Measurements from ENCODE around the gene SLC29A1.
A peak's percentile ranks its signal among the peaks of the same experiment; 100 is the strongest.

SLC29A1 gene

GRCh38 chr6:44263354-44264100 lies 40.1 kb downstream of the SLC29A1 start:
- peaks cover 69% of the 10 kb centered on the region for H3K79me2 ChIP-seq (ENCODE audit: low read length)
- H3K4me2 ChIP-seq (ENCODE audit: low read length), result peak overlapping the region; percentile 99
- H3K36me3 ChIP-seq (replicated peaks; ENCODE audit: low read depth, low read length), result peaks cover 62% of the 10 kb centered on the region
- peak overlapping the region; percentile 84 for H3K4me3 ChIP-seq (ENCODE audit: low read length)
- no peak for TF ChIP-seq EZH2phosphoT487 (IDR thresholded peaks at IDR 0.05; ENCODE audit: low read depth)
- TF ChIP-seq CTCF (IDR thresholded peaks at IDR 0.05; ENCODE audit: low read depth, low read length), result no peak
- peaks cover 23% of the 10 kb centered on the region for H4K20me1 ChIP-seq (ENCODE audit: insufficient read depth, low read length)
- H3K9ac ChIP-seq (ENCODE audit: low read length), result peak overlapping the region; percentile 99
- no peak overlapping the region for H2AFZ ChIP-seq (ENCODE audit: low read depth, low read length)
- H3K27me3 ChIP-seq (ENCODE audit: low read depth, low read length), result no peaks in the 10 kb centered on the region
- peak overlapping the region; percentile 94 for H3K27ac ChIP-seq (ENCODE audit: low read length)
- peaks cover 72% of the 10 kb centered on the region for H3K4me1 ChIP-seq (ENCODE audit: low read length)
- H3K9me3 ChIP-seq (ENCODE audit: insufficient read depth, low read length), result no peaks in the 10 kb centered on the region

GRCh38 chr6:44264154-44265006 lies 41.0 kb downstream of the SLC29A1 start:
- Histone ChIP-seq H4K20me1 (ENCODE audit: insufficient read depth, low read length) (peaks cover 19% of the 10 kb centered on the region), H3K4me2 (ENCODE audit: low read length) (peak overlapping the region; percentile 99), H3K36me3 (replicated peaks; ENCODE audit: low read depth, low read length) (peaks cover 53% of the 10 kb centered on the region), H3K27ac (ENCODE audit: low read length) (peak overlapping the region; percentile 94), H3K79me2 (ENCODE audit: low read length) (peaks cover 60% of the 10 kb centered on the region), H3K4me3 (ENCODE audit: low read length) (peak overlapping the region; percentile 84), H3K9me3 (ENCODE audit: insufficient read depth, low read length) (no peaks in the 10 kb centered on the region), H2AFZ (ENCODE audit: low read depth, low read length) (no peak overlapping the region), H3K9ac (ENCODE audit: low read length) (peak overlapping the region; percentile 99), H3K27me3 (ENCODE audit: low read depth, low read length) (no peaks in the 10 kb centered on the region), H3K4me1 (ENCODE audit: low read length) (peaks cover 72% of the 10 kb centered on the region)
- no peak; the same call in 1 of the 2 replicates for TF ChIP-seq CTCF (IDR thresholded peaks at IDR 0.05; ENCODE audit: low read depth, low read length)
- no peak for TF ChIP-seq EZH2phosphoT487 (IDR thresholded peaks at IDR 0.05; ENCODE audit: low read depth)

- H3K9ac ChIP-seq (ENCODE audit: low read length), result peak within 1 kb of the TSS; percentile 99
- peaks cover 46% of the 10 kb centered on the region for H3K36me3 ChIP-seq (replicated peaks; ENCODE audit: low read depth, low read length)
- H3K27ac ChIP-seq (ENCODE audit: low read length), result peak within 1 kb of the TSS; percentile 94
- H3K27me3 ChIP-seq (ENCODE audit: low read depth, low read length), result peaks cover 4% of the 10 kb centered on the region
- no peaks in the 10 kb centered on the region for H3K9me3 ChIP-seq (ENCODE audit: insufficient read depth, low read length)
- H4K20me1 ChIP-seq (ENCODE audit: insufficient read depth, low read length), result peaks cover 18% of the 10 kb centered on the region
- H3K4me1 ChIP-seq (ENCODE audit: low read length), result peaks cover 72% of the 10 kb centered on the region
- TF ChIP-seq CTCF (IDR thresholded peaks at IDR 0.05; ENCODE audit: low read depth, low read length) (peak; percentile 74), EZH2phosphoT487 (IDR thresholded peaks at IDR 0.05; ENCODE audit: low read depth) (no peak)
- H3K79me2 ChIP-seq (ENCODE audit: low read length), result peaks cover 52% of the 10 kb centered on the region
- H3K4me3 ChIP-seq (ENCODE audit: low read length), result peak within 1 kb of the TSS; percentile 84
- no peak within 1 kb of the TSS for H2AFZ ChIP-seq (ENCODE audit: low read depth, low read length)
- peak within 1 kb of the TSS; percentile 99 for H3K4me2 ChIP-seq (ENCODE audit: low read length)
These were observed 41.8 kb downstream of the SLC29A1 start, which contains the start of gene NFKBIE for GRCh38 chr6:44265007-44265721. TSS of gene NFKBIE (minus strand) at chr6:44265551. CDS start at chr6:44265346, 205 bp downstream.
